ENCODE data around the gene GPR25. TPM values are rescaled to one million over a fixed set of nuclear protein-coding genes. Genes with fewer than 3 reads are reported as not detected.

The GPR25 gene
- total RNA-seq, 1 experiment from 2014 or later: not detected

DNA sequence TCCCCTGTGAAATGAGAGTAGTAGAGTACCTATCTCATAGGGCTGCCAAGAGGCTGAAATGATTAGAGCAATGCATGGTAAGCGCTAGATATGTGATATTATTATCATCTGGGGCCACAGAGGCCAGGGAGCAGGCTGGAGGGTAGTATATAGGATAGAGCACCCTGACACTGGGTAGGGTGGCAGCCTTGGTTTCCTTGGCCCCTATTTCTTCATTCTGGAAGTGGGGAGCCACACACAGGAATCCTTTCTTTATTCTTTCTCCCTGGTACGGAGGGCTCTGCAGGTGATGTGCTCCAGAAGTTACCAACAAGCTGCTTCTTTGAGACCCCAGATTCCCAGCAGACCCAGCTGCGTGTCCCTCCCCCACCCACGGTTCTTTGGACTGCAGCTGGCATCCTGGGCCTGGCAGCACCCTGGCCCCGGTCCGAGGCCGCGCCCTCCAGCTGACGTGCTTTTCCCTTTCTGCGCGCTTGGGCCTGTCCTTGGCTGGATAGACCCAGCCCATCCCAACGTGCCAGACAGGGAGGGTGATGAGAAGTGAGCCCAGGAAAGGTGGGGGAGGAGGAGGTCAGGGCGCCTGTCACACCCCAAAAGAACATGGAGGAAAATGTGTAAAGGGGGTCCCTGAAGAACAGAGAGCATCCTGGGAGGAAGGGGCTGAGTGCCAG, 40.1 kb downstream of the GPR25 start:
- DNase-seq (ENCODE audit: low spot score): no peak
- POLR2A ChIA-PET: no interaction called here

More for the DNA sequence above, 40.1 kb downstream of the GPR25 start:
- Mint-ChIP-seq H3K9me3 (no peaks in the 10 kb centered on the region), H3K36me3 (peaks cover 34% of the 10 kb centered on the region), H3K27me3 (ENCODE audit: low read depth) (no peaks in the 10 kb centered on the region), H3K4me1 (peaks cover 5% of the 10 kb centered on the region; the same call in 1 of the 2 replicates), H3K27ac (no peak overlapping the region), H3K4me3 (no peak overlapping the region)
- TF ChIP-seq MXD4 (CRISPR knock-in tag; IDR thresholded peaks at IDR 0.05; ENCODE audit: borderline replicate concordance): no peak
- no peak for TF ChIP-seq GRHL2 (CRISPR knock-in tag; IDR thresholded peaks at IDR 0.05; ENCODE audit: insufficient replicate concordance, severe bottlenecking)
- TF ChIP-seq, protein P1, sequence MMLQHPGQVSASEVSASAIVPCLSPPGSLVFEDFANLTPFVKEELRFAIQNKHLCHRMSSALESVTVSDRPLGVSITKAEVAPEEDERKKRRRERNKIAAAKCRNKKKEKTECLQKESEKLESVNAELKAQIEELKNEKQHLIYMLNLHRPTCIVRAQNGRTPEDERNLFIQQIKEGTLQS (CRISPR knock-in tag; conservative IDR thresholded peaks at IDR 0.05): no peak
- TF ChIP-seq TEAD1 (CRISPR knock-in tag; IDR thresholded peaks at IDR 0.05): no peak
- TF ChIP-seq TEAD4 (CRISPR knock-in tag; IDR thresholded peaks at IDR 0.05): no peak
- TF ChIP-seq ZNF416 (CRISPR knock-in tag; IDR thresholded peaks at IDR 0.05): no peak
- TF ChIP-seq ETV6 (CRISPR knock-in tag; IDR thresholded peaks at IDR 0.05): no peak
- no peak for TF ChIP-seq NR1H2 (CRISPR knock-in tag; IDR thresholded peaks at IDR 0.05)
- TF ChIP-seq ATF2 (CRISPR knock-in tag; IDR thresholded peaks at IDR 0.05; ENCODE audit: borderline replicate concordance, low read depth): no peak
- no peak for TF ChIP-seq SP1 (CRISPR knock-in tag; conservative IDR thresholded peaks at IDR 0.05)
- TF ChIP-seq PRDM15 (CRISPR knock-in tag; IDR thresholded peaks at IDR 0.05): no peak
- TF ChIP-seq ZSCAN18 (CRISPR knock-in tag; IDR thresholded peaks at IDR 0.05): no peak
- no peak for TF ChIP-seq USF1 (CRISPR knock-in tag; IDR thresholded peaks at IDR 0.05)
- no peak for TF ChIP-seq SOX15 (CRISPR knock-in tag; IDR thresholded peaks at IDR 0.05)
- no peak for TF ChIP-seq ZNF671 (CRISPR knock-in tag; IDR thresholded peaks at IDR 0.05)
- TF ChIP-seq, protein P2, sequence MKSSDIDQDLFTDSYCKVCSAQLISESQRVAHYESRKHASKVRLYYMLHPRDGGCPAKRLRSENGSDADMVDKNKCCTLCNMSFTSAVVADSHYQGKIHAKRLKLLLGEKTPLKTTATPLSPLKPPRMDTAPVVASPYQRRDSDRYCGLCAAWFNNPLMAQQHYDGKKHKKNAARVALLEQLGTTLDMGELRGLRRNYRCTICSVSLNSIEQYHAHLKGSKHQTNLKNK (CRISPR knock-in tag; IDR thresholded peaks at IDR 0.05): no peak
- TF ChIP-seq ZNF121 (CRISPR knock-in tag; IDR thresholded peaks at IDR 0.05): no peak
- CTCF ChIA-PET: no interaction called here
- ATAC-seq: no peak

All from WTC11 (cell line).